ENCODE measurements around the gene PACSIN2.

The PACSIN2 gene

DNA sequence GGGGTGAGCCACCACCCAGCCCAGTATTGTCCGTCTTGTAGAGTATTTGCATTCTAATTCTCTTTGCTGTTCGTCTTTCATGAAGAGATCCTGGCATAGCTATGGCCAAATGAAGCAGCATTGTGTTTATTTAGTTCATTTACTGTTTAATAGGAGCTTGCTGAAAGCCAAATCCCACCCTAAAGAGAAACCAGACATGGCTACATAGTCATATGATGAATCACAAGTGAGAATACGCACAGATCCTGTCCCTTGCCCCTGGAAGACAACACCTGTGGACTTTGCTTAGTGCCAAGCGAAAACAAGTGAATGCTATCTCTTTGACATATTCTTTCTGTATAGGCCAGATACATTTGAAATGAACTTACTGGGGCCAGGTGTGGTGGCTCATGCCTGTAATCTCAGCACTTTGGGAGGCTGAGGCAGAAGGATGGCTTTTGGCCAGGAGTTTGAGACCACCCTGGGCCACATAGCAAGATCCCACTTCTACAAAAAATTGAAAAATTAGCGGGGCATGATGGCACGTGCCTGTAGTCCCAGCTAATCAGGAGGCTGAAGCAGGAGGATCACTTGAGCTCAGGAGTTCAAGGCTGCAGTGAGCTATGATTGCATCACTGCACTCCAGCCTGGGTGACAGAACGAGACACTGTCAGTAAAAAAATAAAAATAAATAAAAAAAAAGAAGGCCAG, 152.8 kb downstream of the PACSIN2 start:
- TF ChIP-seq MYC (IDR thresholded peaks at IDR 0.05; ENCODE audit: low read depth, low read length) (no peak), POLR2A (IDR thresholded peaks at IDR 0.05; ENCODE audit: extremely low read depth, insufficient read length) (no peak)
- TF ChIP-seq, protein P1, sequence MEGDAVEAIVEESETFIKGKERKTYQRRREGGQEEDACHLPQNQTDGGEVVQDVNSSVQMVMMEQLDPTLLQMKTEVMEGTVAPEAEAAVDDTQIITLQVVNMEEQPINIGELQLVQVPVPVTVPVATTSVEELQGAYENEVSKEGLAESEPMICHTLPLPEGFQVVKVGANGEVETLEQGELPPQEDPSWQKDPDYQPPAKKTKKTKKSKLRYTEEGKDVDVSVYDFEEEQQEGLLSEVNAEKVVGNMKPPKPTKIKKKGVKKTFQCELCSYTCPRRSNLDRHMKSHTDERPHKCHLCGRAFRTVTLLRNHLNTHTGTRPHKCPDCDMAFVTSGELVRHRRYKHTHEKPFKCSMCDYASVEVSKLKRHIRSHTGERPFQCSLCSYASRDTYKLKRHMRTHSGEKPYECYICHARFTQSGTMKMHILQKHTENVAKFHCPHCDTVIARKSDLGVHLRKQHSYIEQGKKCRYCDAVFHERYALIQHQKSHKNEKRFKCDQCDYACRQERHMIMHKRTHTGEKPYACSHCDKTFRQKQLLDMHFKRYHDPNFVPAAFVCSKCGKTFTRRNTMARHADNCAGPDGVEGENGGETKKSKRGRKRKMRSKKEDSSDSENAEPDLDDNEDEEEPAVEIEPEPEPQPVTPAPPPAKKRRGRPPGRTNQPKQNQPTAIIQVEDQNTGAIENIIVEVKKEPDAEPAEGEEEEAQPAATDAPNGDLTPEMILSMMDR (IDR thresholded peaks at IDR 0.05; ENCODE audit: low read depth, low read length), result no peak
- TF ChIP-seq, protein P2, sequence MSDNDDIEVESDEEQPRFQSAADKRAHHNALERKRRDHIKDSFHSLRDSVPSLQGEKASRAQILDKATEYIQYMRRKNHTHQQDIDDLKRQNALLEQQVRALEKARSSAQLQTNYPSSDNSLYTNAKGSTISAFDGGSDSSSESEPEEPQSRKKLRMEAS (IDR thresholded peaks at IDR 0.05; ENCODE audit: low read depth, low read length), result no peak
- no peak for DNase-seq (ENCODE audit: low read depth)
- H3K4me3 ChIP-seq (ENCODE audit: low read depth, low read length), result no peak overlapping the region

DNA sequence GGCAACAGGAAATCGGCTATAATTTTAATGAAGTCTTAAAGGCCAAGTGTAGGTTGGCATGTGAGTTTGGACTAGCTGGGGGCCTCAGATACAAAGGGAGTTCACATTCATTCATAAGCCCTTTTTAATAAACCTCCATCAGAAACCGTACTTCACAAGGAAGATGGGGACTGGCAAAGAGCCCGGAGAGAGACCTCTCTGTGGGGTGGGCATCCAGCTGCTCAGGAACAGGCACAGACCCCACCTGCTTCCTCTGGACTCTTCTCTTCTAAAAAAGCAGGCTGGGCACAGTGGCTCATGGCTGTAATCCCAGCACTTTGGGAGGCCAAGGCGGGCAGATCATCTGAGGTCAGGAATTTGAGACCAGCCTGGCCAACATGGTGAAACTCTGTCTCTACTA, 154.0 kb downstream of the PACSIN2 start:
- H3K4me3 ChIP-seq (ENCODE audit: low read depth, low read length), result no peak overlapping the region
- DNase-seq (ENCODE audit: low read depth), result no peak
- TF ChIP-seq MYC (IDR thresholded peaks at IDR 0.05; ENCODE audit: low read depth, low read length) (no peak), POLR2A (IDR thresholded peaks at IDR 0.05; ENCODE audit: extremely low read depth, insufficient read length) (no peak)
- TF ChIP-seq, protein P2 (IDR thresholded peaks at IDR 0.05; ENCODE audit: low read depth, low read length), result no peak

DNA sequence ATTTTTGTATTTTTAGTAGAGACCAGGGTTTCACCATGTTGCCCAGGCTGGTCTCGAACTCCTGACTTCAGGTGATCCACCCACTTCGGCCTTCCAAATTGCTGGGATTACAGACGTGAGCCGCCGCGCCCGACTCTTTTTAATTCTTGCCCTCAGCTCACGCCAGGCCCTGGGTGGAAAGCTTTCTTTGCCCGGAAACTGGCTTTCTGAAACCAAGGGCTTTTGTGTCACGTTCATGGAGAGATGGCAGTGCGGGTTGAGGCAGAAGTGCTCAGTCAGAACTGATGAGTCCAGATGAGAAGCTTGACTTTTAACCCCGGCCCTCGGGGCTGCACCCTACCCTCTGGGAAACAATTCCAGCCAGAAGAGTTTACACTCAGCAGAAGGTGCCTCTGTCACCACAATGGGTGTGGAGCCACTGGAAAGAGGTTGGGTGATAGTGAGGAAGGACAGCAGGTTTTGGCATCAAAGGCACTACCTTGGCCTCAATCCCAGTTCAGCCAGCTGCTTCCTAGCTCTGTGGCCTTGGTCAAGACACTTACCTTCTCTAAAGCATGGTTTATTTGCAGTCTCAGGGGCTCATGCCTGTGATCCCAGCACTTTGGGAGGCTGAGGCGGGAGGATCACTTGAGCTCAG, 157.0 kb downstream of the PACSIN2 start:
- no peak overlapping the region for H3K4me3 ChIP-seq (ENCODE audit: low read depth, low read length)
- TF ChIP-seq, protein P1 (IDR thresholded peaks at IDR 0.05; ENCODE audit: low read depth, low read length), result no peak
- TF ChIP-seq MYC (IDR thresholded peaks at IDR 0.05; ENCODE audit: low read depth, low read length) (no peak), POLR2A (IDR thresholded peaks at IDR 0.05; ENCODE audit: extremely low read depth, insufficient read length) (no peak)
- TF ChIP-seq, protein P2 (IDR thresholded peaks at IDR 0.05; ENCODE audit: low read depth, low read length), result no peak
- no peak for DNase-seq (ENCODE audit: low read depth)

DNA sequence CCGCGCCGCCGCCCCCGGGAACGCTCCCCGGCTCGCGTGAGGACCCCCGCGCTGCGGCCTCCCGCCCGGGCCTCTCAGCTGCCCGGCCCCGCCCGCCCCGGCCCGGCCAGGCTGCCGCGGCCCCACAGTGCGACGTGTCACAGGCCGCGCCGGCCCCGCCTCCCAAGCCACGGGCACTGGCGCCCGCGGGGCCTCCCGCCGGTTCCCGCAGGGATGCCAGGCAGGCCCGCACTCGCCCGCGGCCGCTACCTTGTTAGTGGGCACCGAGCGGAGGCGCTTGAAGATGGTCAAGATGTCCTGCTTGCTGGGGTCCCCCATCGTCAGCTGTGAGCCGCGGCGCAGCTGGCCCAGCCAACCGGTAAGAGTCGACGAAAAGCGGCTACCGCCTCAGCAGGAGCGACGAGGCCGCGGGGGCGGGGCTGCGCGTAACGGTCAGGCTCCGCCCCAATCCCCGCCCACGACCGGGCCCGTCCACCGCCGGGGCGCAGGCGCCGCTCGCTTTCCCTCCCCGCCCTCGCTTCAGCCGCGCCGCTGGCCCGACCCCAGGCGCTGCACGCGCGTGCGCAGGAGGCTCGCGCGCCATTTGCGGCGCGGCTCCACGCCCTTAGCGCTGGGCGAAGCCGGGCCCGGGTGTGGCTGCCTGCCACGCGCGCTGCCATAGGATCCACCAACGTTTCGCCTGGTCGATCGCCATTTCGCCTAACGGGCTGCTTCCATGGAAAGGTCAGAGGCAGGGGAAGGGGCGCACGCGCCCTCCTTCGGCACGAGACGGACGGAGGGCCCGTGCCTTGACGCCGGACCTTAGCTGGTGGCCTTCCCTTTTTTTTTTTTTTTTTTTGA, 157.9 kb downstream of the PACSIN2 start, which contains the start of gene ARFGAP3:
TSS of gene ARFGAP3 (minus strand) at position 409 of the 840 bp plus-strand sequence. CDS start at position 318, 91 bp downstream.
- TF ChIP-seq, protein P1 (IDR thresholded peaks at IDR 0.05; ENCODE audit: low read depth, low read length), result no peak
- 0 out of 2 replicates have a peak, but pooled peaks have one; percentile 44 for TF ChIP-seq MYC (IDR thresholded peaks at IDR 0.05; ENCODE audit: low read depth, low read length)
- TF ChIP-seq, protein P2 (IDR thresholded peaks at IDR 0.05; ENCODE audit: low read depth, low read length), result peak; percentile 88
- peak; percentile 91 for DNase-seq (ENCODE audit: low read depth)
- peak within 1 kb of the TSS; percentile 73 for H3K4me3 ChIP-seq (ENCODE audit: low read depth, low read length)

DNA sequence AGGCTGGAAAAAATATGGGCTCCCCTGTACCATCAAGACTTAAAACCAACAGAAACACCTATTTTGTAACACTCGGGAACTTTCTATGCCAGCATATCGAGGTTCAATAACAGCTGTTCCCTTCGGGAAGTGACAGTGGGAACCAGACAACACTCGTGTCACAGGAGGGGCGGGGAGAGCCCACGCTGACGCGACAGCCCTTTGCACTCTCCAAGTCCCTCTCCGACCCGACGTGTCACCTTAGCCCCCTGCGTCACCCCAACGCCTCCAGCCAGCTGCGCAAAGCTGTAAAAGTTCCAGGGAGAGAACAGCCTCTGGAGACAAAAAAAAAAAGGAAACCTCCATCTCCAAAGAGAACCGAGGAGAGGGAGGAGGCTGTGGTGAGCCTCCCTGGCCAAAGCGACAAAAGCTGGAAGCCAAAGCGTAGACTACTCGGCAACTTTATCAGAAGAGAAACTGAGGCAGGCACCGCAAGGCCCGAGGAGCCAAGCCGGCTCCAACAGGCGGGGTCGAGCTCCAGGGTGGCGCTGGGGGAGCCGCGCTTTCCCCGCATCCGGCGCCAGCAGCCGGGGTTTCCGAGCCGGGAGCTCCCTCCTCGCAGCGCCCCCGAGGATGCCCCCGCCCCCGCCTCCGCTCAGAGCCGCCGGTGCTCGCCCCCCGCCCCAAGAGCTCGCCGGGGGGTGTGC, 158.6 kb downstream of the PACSIN2 start:
- TF ChIP-seq, protein P2 (IDR thresholded peaks at IDR 0.05; ENCODE audit: low read depth, low read length), result no peak
- TF ChIP-seq, protein P1 (IDR thresholded peaks at IDR 0.05; ENCODE audit: low read depth, low read length), result no peak
- no peak for TF ChIP-seq MYC (IDR thresholded peaks at IDR 0.05; ENCODE audit: low read depth, low read length)
- TF ChIP-seq POLR2A (IDR thresholded peaks at IDR 0.05; ENCODE audit: extremely low read depth, insufficient read length), result no peak
- peak overlapping the region; percentile 73 for H3K4me3 ChIP-seq (ENCODE audit: low read depth, low read length)
- peak; percentile 49 for DNase-seq (ENCODE audit: low read depth)
